IMR-90 (cell line): ENCODE measurements around the gene RCL1. TPM values are rescaled to one million over a fixed set of nuclear protein-coding genes. Genes with fewer than 3 reads are reported as not detected.

Experiments used
- ATAC-seq: fragments of 200-7000 bp; cut with Tn5 transposase; 2 replicates; pipeline ENCODE4 v1.9.1; 2020; ENCODE audit warnings: low read depth, mild to moderate bottlenecking, moderate library complexity
- BruUV-seq: library from RNA; stranded (reverse); fragments of 400-500 nt; replicated peaks from 2 replicates; lab custom pipeline; 2021; lab: Mats Ljungman, UMichigan
- CTCF ChIA-PET: fragments of 300-600 bp; formaldehyde crosslinking; extraction: SDS; loops from one replicate; lab custom pipeline; 2021; ENCODE audit warnings: antibody characterized with exemption; lab: Yijun Ruan, JAX
- POLR2A ChIA-PET: fragments of 300-600 bp; sonication (Branson Sonifier 250); formaldehyde crosslinking; loops from one replicate; lab custom pipeline; 2022; ENCODE audit warnings: antibody characterized with exemption; ENCODE audit not compliant: unreplicated experiment; lab: Charles Lee
- DNase-seq: peaks from one replicate; pipeline ENCODE4 v3.0.0; 2013
- H2AFZ ChIP-seq: replicated peaks from 2 replicates; pipeline ENCODE3; 2013; ENCODE audit warnings: low read length, mild to moderate bottlenecking; ENCODE audit not compliant: poor library complexity
- H2AK5ac ChIP-seq: 2 replicates; pipeline ENCODE4 v1.6.1; 2013; ENCODE audit warnings: low read depth, low read length, inconsistent platforms
- H2AK9ac ChIP-seq: replicated peaks from 2 replicates; pipeline ENCODE3; 2013; ENCODE audit warnings: mild to moderate bottlenecking, low read depth, low read length, moderate library complexity; ENCODE audit not compliant: poor library complexity
- H2BK120ac ChIP-seq: 2 replicates; pipeline ENCODE4 v1.6.1; 2013; ENCODE audit warnings: low read depth, low read length, inconsistent platforms
- H2BK15ac ChIP-seq: 3 replicates; pipeline ENCODE4 v1.6.1; 2013; ENCODE audit warnings: low read depth, low read length, inconsistent platforms
- H2BK20ac ChIP-seq: 2 replicates; pipeline ENCODE4 v1.6.1; 2013; ENCODE audit warnings: low read depth, mild to moderate bottlenecking, inconsistent platforms, low read length, moderate library complexity
- H2BK5ac ChIP-seq: 2 replicates; pipeline ENCODE4 v1.6.1; 2013; ENCODE audit warnings: mild to moderate bottlenecking, low read depth, low read length, inconsistent platforms; ENCODE audit not compliant: poor library complexity, severe bottlenecking
- H3K14ac ChIP-seq: replicated peaks from 2 replicates; pipeline ENCODE4 v1.6.1; 2013; ENCODE audit warnings: low read depth, low read length, inconsistent platforms
- H3K18ac ChIP-seq: 2 replicates; pipeline ENCODE4 v1.6.1; 2013; ENCODE audit warnings: low read depth, low read length, control low read depth
- H3K23ac ChIP-seq: 2 replicates; pipeline ENCODE4 v1.6.1; 2013; ENCODE audit warnings: low read depth, low read length, inconsistent platforms
- H3K27ac ChIP-seq: 2 replicates; pipeline ENCODE4 v1.5.1; 2013; ENCODE audit warnings: mild to moderate bottlenecking, control low read depth, low read length; ENCODE audit not compliant: insufficient read depth
- H3K27me3 ChIP-seq: 2 replicates; pipeline ENCODE4 v1.6.1; 2013; ENCODE audit warnings: low read length; ENCODE audit not compliant: control insufficient read depth, insufficient read depth
- H3K36me3 ChIP-seq: 2 replicates; pipeline ENCODE4 v1.6.1; 2013; ENCODE audit warnings: low read length, mixed read lengths; ENCODE audit not compliant: control insufficient read depth, insufficient read depth
- H3K4ac ChIP-seq: 2 replicates; pipeline ENCODE4 v1.6.1; 2013; ENCODE audit warnings: low read depth, low read length, inconsistent platforms
- H3K4me1 ChIP-seq: 2 replicates; pipeline ENCODE4 v1.6.1; 2013; ENCODE audit warnings: low read length, mixed read lengths; ENCODE audit not compliant: control insufficient read depth, insufficient read depth
- H3K4me2 ChIP-seq: 2 replicates; pipeline ENCODE4 v1.6.1; 2013; ENCODE audit warnings: low read depth, mild to moderate bottlenecking, control low read depth, low read length, moderate library complexity
- H3K4me3 ChIP-seq: 2 replicates; pipeline ENCODE4 v1.5.1; 2013; ENCODE audit warnings: low read depth, mild to moderate bottlenecking, control low read depth, low read length, moderate library complexity; ENCODE audit not compliant: insufficient read depth
- H3K56ac ChIP-seq: 2 replicates; pipeline ENCODE4 v1.6.1; 2013; ENCODE audit warnings: low read length, inconsistent platforms; ENCODE audit not compliant: insufficient read depth; ENCODE audit errors: extremely low read depth
- H3K79me1 ChIP-seq, 2 experiments: 2 replicates each; pipeline ENCODE4 v1.6.1; 2013; ENCODE audit warnings: low read length in 2 of 2, inconsistent platforms in 1 of 2, low read depth in 1 of 2
- H3K9ac ChIP-seq: 2 replicates; pipeline ENCODE4 v1.6.1; 2013; ENCODE audit warnings: low read depth, low read length, control low read depth
- H3K9me1 ChIP-seq: 2 replicates; pipeline ENCODE4 v1.6.1; 2013; ENCODE audit warnings: low read length, inconsistent platforms; ENCODE audit not compliant: insufficient read depth
- H3K9me3 ChIP-seq: 2 replicates; pipeline ENCODE4 v1.6.1; 2013; ENCODE audit warnings: low read length; ENCODE audit not compliant: control insufficient read depth, insufficient read depth
- H4K20me1 ChIP-seq: 2 replicates; pipeline ENCODE4 v1.6.1; 2013; ENCODE audit warnings: low read length, inconsistent platforms; ENCODE audit not compliant: insufficient read depth
- H4K5ac ChIP-seq: 2 replicates; pipeline ENCODE4 v1.6.1; 2013; ENCODE audit warnings: mild to moderate bottlenecking, low read depth, low read length, control low read depth
- H4K8ac ChIP-seq, 2 experiments: 2 replicates each; pipeline ENCODE4 v1.6.1; 2013; ENCODE audit warnings: low read depth in 2 of 2, low read length in 2 of 2, control low read depth in 1 of 2, inconsistent platforms in 1 of 2
- H4K91ac ChIP-seq: 2 replicates; pipeline ENCODE4 v1.6.1; 2013; ENCODE audit warnings: low read depth, low read length, inconsistent platforms; ENCODE audit not compliant: insufficient read depth
- MAFK ChIP-seq: IDR thresholded peaks from 2 replicates; pipeline ENCODE4 v1.6.1; 2012; ENCODE audit warnings: low read depth, low read length, improper control_type of control experiment
- WGBS, 2 experiments: methylation state at CpG; one replicate each; pipeline versions ENCODE4 v1.1.5 to v1.1.7; 2013; ENCODE audit warnings: missing lambda C conversion rate in 2 of 2; ENCODE audit not compliant: insufficient read length in 1 of 2; ENCODE audit errors: extremely low coverage in 2 of 2; 5-methylcytosine and 5-hydroxymethylcytosine counted together
- dilution Hi-C: fragments of 300-500 bp; cut with HindIII; formaldehyde crosslinking; loops from one replicate; pipeline ENCODE4 v1.14.3; 2018; ENCODE audit warnings: low sequenced_read_pairs; ENCODE audit not compliant: unreplicated experiment
- in situ Hi-C: fragments of 300-500 bp; cut with MboI; formaldehyde crosslinking; loops from 3 replicates; pipeline ENCODE4 v1.14.3; 2019; ENCODE audit warnings: low sequenced_read_pairs, inconsistent platforms, mixed read lengths
- intact Hi-C: fragments of 100-400 bp; cut with micrococcal nuclease; formaldehyde crosslinking; loops from 2 replicates; pipeline ENCODE4 v1.10.0; 2022
- polyA plus RNA-seq, 3 experiments: library from polyadenylated mRNA; depleted of rRNA; stranded (reverse); fragments of >200 nt; gene quantifications; 2 replicates each; pipeline ENCODE4 v1.2.3, GENCODE V29; 2012; ENCODE audit warnings: low replicate concordance in 1 of 3
- total RNA-seq: library from RNA; depleted of rRNA; stranded (reverse); fragments of >200 nt; gene quantifications from 2 replicates; pipeline ENCODE4 v1.2.3, GENCODE V29; 2012

Gene RCL1
- total and polyA plus RNA-seq, 2 of the 4 experiments (the other 2 are of a cell fraction) = 12.3 to 13.8 TPM

GRCh38 chr9:4902135-4902475 lies 109.4 kb downstream of the RCL1 start:
- ATAC-seq = no peak
- WGBS, 2 experiments = 90% methylated on average over 4 of the region's 8 CpGs; no CpG with 5 or more reads in 1 of the 2 experiments

More at GRCh38 chr9:4902135-4902475, 109.4 kb downstream of the RCL1 start:
- Histone ChIP-seq H2BK20ac (peak overlapping the region; percentile 34; the same call in 1 of the 2 replicates), H2AK9ac (no peak overlapping the region), H4K91ac (peak overlapping the region; percentile 51; the same call in 1 of the 2 replicates), H2AK5ac (0 out of 2 replicates have a peak overlapping the region, but pooled peaks have one; percentile 60), H2BK120ac (peak overlapping the region; percentile 56; the same call in 1 of the 2 replicates), H2AFZ (peak overlapping the region; percentile 33), H4K5ac (no peak overlapping the region), H2BK5ac (no peak overlapping the region), H3K27ac (no peak overlapping the region; the same call in 1 of the 2 replicates), H4K8ac (peak overlapping the region; percentile 63 to 92), H3K36me3 (no peaks in the 10 kb centered on the region), H3K4me2 (peak overlapping the region; percentile 28; the same call in 1 of the 2 replicates), H3K4ac (peak overlapping the region; percentile 20), H3K56ac (no peak overlapping the region), H3K18ac (peak overlapping the region; percentile 42; the same call in 1 of the 2 replicates), H3K14ac (no peak overlapping the region; the same call in 1 of the 2 replicates), H4K20me1 (peaks cover 3% of the 10 kb centered on the region; the same call in 1 of the 2 replicates), H2BK15ac (peak overlapping the region; percentile 70; the same call in 2 of the 3 replicates), H3K9me1 (peaks cover 4% of the 10 kb centered on the region; the same call in 1 of the 2 replicates), H3K9ac (no peak overlapping the region), H3K27me3 (no peaks in the 10 kb centered on the region), H3K4me3 (no peak overlapping the region), H3K79me1 (no peaks in the 10 kb centered on the region), H3K9me3 (no peaks in the 10 kb centered on the region), H3K4me1 (peaks cover 6% of the 10 kb centered on the region; the same call in 1 of the 2 replicates), H3K23ac (0 out of 2 replicates have a peak overlapping the region, but pooled peaks have one; percentile 32)
- intact Hi-C loops = loop anchor here (5.0 kb wide), 1 partner anchor 80 kb away; no protein-coding TSS in a partner anchor
- CTCF ChIA-PET = interaction anchor here (0.6 kb wide), 1 partner anchor 68 kb away, joined by 5 read pairs; no protein-coding TSS in a partner anchor
- TF ChIP-seq MAFK = no peak
- no TSS peak for BruUV-seq
- dilution Hi-C loops = no loop called here
- no peak for DNase-seq
- POLR2A ChIA-PET = interaction anchor here (0.6 to 0.7 kb wide), 2 partner anchors 64 to 86 kb away, joined by 4 to 5 read pairs; no protein-coding TSS in a partner anchor
- in situ Hi-C loops = no loop called here
